ENCODE data around the gene RORB.
"Not testable (repeated sequence)": the region's sequence is repeated elsewhere in the genome, so short reads cannot be mapped to it uniquely, and the experiment has no call there.

Gene RORB

GRCh38 chr9:74524289-74524688 lies 27.2 kb downstream of the RORB start:
- no peak overlapping the region for H3K4me3 ChIP-seq (ENCODE audit: control insufficient read depth, low read depth, low read length)
- TF ChIP-seq CTCF (conservative IDR thresholded peaks at IDR 0.05; ENCODE audit: control insufficient read depth, insufficient read depth, low read depth, low read length): no peak
- no peak for DNase-seq (ENCODE audit: low read depth)

- no peak for DNase-seq (ENCODE audit: low read depth)
- no peak overlapping the region for H3K4me3 ChIP-seq (ENCODE audit: control insufficient read depth, low read depth, low read length)
- no peak for TF ChIP-seq CTCF (conservative IDR thresholded peaks at IDR 0.05; ENCODE audit: control insufficient read depth, insufficient read depth, low read depth, low read length)
These were observed 29.1 kb downstream of the RORB start for GRCh38 chr9:74526215-74526614.

GRCh38 chr9:74527718-74528117 lies 30.6 kb downstream of the RORB start:
- TF ChIP-seq CTCF (conservative IDR thresholded peaks at IDR 0.05; ENCODE audit: control insufficient read depth, insufficient read depth, low read depth, low read length): no peak
- DNase-seq (ENCODE audit: low read depth): no peak
- H3K4me3 ChIP-seq (ENCODE audit: control insufficient read depth, low read depth, low read length): no peak overlapping the region

- no peak for TF ChIP-seq CTCF (conservative IDR thresholded peaks at IDR 0.05; ENCODE audit: control insufficient read depth, insufficient read depth, low read depth, low read length)
These were observed 31.1 kb downstream of the RORB start for GRCh38 chr9:74528207-74528606.

GRCh38 chr9:74530458-74530857 lies 33.3 kb downstream of the RORB start:
- DNase-seq (ENCODE audit: low read depth); H3K4me3 ChIP-seq (ENCODE audit: control insufficient read depth, low read depth, low read length): not testable (repeated sequence)

More at GRCh38 chr9:74528207-74528606, 31.1 kb downstream of the RORB start:
- no peak overlapping the region for H3K4me3 ChIP-seq (ENCODE audit: control insufficient read depth, low read depth, low read length)
- DNase-seq (ENCODE audit: low read depth): no peak

- DNase-seq (ENCODE audit: low read depth): no peak
- TF ChIP-seq CTCF (conservative IDR thresholded peaks at IDR 0.05; ENCODE audit: control insufficient read depth, insufficient read depth, low read depth, low read length): no peak
- no peak overlapping the region for H3K4me3 ChIP-seq (ENCODE audit: control insufficient read depth, low read depth, low read length)
These were observed 36.1 kb downstream of the RORB start for GRCh38 chr9:74533253-74533652.

- no peak overlapping the region for H3K4me3 ChIP-seq (ENCODE audit: control insufficient read depth, low read depth, low read length)
- TF ChIP-seq CTCF (conservative IDR thresholded peaks at IDR 0.05; ENCODE audit: control insufficient read depth, insufficient read depth, low read depth, low read length): no peak
- DNase-seq (ENCODE audit: low read depth): no peak
These were observed 37.7 kb downstream of the RORB start for GRCh38 chr9:74534841-74535240.

All from fibroblast of mammary gland (primary cell).